ENCODE data around the gene KCNK6.

Gene KCNK6

DNA sequence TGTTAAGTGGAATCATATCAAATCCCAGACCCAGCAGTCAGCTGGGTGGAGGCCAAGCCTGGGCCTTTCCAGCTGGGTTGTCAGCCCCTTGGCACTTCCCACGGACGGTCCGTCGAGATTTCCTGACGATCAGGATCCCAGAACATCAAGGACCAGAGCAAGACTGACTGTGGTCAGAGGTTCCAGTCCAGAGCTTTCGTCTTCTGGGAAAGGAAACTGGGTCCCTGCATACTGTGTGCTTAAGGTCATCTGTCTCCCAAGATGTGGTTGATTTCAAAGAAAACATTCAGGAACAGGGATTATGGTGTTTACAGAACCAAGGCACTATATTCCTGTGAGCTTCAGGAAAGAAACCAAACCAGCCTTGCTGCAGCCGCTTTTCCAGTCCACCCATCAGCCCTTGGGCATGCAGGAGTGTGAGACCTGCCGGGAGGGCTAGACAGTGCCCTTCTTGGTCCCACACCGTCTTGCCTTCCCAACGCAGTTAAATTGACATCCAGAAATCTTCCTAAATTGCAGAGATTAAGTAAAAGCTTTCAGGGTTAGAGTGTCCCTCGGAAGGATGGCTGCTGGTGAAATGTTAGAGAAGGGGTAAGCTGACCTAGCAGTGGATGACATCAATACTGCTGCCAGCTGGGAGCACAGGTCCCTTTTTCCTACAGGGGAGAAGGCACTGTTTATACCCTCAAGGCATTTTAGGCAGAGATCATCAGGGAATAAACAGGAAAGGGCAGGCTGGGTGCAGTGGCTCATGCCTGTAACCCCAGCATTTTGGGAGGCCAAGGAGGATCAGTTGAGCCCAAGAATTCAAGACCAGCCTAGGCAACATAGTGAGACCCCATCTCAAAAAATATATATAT, 20.6 kb upstream of the KCNK6 start:
- no peak for DNase-seq

DNA sequence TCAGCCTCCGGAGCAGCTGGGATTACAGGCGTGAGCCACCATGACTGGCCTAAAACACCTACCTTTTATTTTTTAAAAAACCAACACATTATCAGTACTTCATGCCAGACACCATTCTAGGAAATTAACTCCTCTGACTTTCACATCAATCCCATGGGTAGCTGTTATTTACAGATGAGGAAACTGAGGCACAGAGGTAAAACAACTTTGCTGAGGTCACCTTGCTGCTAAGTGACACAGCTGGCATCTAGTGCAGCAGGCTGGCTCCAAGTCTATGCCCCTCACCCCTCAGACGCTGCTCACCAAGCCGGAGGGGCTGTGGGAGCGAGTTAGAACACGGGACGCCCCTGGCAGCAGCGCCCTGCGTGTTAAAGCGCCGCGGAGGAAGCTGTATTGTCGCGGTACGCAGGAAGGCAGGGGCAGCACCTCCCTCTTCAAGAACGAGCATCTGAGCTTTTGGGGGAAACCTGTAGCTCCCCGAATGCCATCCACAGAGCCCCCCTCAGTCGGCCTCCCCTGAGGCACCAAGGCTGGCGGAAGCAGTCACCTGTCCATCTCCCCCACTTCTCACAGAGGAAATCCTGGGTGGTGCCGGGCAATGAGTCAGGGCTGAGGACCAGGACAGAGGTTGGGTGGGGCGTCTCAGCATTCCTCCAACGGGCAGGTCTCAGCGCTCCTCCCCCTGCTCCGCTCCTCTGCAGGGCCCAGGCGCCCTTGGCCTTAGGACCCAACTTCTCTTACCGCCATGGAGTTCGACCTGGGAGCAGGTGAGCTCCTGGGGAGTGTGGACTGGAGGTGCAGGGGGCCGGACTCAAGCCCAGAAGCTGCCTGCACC, 15.9 kb upstream of the KCNK6 start, which contains the start of gene C19orf33:
Gene C19orf33, plus strand, starts transcription at position 735 of the 835 bp plus-strand sequence. Its CDS starts 11 bp downstream, at position 746.
- no peak for DNase-seq

DNA sequence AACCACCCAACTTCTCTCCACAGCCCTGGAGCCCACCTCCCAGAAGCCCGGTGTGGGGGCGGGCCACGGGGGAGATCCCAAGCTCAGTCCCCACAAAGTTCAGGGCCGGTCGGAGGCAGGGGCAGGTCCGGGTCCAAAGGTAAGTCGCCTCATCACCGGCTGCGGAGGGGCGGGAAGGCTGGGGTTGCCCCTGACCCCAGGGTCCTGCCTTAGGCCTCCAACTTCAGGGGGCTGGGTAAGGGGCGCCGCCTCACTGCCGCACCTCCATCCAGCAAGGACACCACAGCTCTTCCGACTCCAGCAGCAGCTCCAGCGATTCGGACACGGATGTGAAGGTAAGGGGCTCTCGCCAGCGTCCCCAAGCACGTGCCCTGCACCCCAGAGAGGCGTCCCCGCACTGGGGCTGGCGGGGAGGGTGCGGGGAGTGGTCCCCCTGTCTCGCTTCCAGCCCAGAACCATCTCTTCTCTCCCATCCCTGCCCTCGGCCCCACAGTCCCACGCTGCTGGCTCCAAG, 15.2 kb upstream of the KCNK6 start:
- DNase-seq: no peak

DNA sequence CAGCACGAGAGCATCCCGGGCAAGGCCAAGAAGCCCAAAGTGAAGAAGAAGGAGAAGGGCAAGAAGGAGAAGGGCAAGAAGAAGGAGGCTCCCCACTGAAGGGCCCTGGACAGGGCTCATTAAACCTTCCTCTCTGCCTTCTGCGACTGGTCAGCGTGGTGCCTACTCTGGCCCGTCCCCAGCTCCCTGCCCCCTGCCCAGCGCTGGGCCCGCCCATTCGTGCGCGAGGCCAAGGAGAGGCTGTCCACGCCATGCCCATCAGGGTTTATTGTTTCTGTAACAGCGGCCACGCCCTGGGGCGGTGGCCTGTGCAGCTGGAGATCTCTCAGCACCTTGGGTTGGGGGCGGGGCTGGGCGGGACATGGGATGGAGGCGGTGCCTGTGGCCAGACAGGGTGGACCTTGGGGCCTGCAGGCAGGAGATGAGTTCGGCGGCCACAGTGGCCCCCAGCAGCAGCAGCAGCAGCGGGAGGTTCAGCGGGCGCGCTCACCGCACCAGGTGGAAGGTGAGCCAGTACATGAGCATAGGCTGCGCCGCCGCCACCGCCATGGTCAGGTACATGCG, 14.7 kb upstream of the KCNK6 start:
- DNase-seq: no peak

DNA sequence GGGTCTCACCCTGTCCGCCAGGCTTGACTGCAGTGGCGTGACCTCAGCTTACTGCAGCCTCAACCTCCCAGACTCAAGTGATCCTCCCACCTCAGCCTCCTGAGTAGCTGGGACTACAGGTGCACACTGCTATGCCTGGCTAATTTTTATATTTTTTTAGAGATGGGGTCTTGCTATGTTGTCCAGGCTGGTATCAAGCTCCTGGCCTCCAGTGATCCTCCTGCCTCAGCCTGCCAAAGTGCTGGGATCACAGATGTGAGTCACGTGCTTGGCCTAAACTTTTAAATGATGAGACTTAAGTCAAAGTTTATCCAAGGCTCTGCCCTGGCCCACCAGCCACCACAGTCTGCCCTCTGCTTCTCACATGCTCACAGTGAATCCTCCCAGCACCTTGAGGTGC, 13.4 kb upstream of the KCNK6 start:
- no peak for DNase-seq

GRCh38 chr19:38307076-38307475, 12.6 kb upstream of the KCNK6 start:
- DNase-seq: no peak

GRCh38 chr19:38307597-38307996, 12.0 kb upstream of the KCNK6 start:
- DNase-seq: no peak

- no peak for DNase-seq
Measured at GRCh38 chr19:38308006-38308766, 11.5 kb upstream of the KCNK6 start.

- DNase-seq: no peak
Measured at GRCh38 chr19:38308926-38309614, 10.6 kb upstream of the KCNK6 start.

DNA sequence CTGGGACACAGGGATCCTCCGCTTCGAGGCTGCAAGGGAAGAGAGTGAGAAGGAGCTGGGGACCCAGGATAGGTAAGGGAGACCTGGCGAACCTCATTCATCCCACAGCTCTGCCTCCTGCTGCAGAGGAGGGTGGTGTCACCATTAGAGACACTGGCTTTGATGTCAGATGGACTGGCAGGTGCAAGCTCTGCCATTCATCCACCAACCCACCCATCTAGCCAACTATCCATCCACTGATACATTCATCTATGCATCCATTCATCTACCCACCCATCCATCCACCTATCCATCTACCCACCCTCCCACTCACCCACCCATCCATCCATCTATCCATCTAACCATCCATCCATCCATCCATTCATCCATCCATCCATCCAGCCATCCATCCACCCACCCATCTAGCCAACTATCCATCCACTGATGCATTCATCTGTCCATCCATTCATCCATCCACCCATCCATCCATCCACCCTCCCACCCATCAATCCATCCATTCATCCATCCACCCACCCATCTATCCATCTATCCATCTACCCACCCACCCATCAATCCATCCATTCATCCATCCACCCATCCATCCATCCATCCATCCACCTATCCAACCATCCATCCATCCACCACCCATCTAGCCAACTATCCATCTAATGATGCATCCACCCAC, 9.9 kb upstream of the KCNK6 start:
- DNase-seq: no peak

DNA sequence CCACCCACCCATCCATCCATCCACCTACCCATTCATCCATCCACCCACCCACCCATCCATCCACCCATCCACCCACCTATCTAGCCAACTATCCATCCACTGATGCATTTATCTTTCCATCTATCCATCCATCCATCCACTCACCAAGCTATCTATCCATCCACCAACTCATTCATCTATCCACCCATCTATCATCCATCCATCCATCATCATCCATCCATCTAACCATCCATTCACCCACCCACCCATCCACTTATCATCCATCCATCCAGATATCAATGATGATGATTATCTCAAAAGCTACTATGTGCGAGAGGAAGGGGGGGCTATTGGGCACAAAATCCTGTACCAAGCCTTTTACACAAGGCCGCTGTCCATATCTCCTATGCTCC, 9.4 kb upstream of the KCNK6 start:
- DNase-seq: no peak

DNA sequence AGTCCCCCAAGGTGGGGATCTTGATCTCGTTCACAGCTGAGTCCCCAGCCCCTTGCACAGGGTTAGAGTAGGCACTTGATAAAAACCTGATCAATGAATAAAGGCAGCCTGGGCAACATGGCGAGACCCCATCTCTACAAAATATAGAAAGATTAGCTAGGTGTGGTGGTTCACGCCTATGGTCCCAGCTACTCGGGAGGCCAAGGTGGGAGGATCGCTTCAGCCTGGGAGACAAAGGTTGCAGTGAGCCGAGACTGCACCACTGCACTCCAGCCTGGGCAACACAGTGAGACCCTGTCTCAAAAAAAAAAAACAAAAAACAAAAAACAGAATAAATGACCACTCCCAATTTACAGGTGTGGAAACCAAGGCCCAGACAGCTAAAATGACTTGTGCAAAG, 8.7 kb upstream of the KCNK6 start:
- DNase-seq: no peak

DNA sequence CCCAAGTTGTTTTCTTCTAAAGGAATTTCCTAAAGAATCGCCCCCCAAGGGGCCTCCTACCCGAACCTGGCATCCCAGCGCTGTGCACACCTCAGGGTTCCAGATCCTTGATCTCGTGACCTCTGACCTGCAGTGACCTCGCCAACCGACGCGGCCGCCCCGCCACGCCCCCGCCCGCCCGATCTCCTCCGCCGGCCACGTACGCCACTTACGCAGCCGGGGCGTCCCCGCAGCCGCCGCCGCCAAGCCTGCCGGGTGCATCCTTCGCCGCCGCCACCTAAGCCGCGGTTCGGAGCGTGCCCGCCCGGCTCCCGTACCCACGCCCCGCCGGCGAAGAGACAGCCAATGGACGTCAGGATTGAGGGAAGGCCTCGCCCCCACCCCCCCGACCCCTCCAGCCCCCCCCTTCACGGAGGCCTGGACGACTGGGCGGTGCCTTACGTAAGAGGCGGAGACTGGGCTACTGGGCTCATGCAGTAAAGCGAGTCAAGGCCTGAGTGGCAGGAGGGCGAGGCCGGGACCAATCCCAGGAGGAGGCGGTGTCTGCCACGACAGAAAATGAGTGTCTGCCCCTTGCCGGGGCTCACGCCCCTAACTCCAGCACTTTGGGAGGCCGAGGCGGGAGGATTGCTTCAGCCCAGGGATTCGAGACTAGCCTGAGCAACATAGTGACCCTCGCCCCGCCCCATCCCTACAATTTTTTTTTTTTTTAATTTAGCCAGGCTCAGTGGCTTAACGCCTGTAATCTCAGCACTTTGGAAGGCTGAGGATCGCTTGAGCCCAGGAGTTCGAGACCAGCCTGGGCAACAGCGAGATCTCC, 3.8 kb upstream of the KCNK6 start, which contains the start of gene YIF1B:
Gene YIF1B, minus strand, starts transcription at position 291 of the 820 bp plus-strand sequence. Its CDS starts 30 bp downstream, at position 261.
- peak; percentile 82 for DNase-seq

GRCh38 chr19:38316477-38317067, 3.1 kb upstream of the KCNK6 start:
- DNase-seq: no peak

- no peak for DNase-seq
Measured at GRCh38 chr19:38317104-38317612, 2.5 kb upstream of the KCNK6 start.

- no peak for DNase-seq
Measured at GRCh38 chr19:38318660-38319059, 985 bp upstream of the KCNK6 start.

- DNase-seq: no peak
Measured at GRCh38 chr19:38320969-38321339, 1.3 kb downstream of the KCNK6 start.

DNA sequence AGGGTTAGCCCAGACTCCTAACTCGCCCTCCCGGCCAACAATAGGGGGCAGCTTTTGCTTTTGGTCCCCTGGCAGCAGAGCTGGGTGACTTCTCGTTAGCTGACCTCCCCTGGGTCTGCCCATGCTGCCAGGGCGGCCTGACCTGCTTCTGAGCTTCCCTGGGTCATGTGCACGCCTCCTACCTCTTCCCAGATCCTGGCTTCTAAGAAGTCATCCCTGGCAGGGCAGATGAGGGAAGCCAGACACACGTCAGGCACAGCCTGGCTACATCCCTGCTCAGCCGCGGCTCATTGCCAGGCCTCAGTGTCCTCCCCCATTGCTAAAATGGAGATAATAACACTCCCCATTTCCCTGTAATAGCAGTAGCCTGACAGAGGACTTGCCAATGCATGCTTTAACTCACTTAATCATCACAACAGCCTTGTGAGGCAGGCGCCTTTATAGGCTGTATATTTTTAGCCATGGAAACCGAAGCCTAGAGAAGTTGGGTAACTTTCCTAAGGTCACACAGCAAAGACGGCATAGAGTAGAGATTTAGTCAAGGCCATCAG, 2.1 kb downstream of the KCNK6 start:
- DNase-seq: no peak

DNA sequence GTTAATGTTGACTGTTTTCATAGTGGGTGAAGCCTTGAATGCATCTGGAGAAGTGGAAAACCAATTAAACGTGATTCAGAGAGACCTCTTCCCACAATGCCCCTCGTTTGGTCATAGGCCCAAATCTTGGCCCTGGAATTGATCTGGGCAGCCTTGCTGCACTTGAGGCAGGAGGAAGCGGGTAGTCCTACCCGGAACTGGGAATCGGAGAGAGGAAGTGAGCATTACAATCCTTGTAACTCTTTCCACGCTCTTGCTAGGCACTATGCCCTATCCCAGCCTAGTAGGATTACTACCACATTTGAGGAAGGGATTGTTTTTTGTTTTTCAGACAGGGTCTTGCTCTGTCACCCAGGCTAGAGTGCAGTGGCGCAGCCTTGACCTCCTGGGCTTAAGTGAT, 3.6 kb downstream of the KCNK6 start:
- no peak for DNase-seq

Measured in NCI-H2081 treated with DMSO at 0.1 percent for 48 hours (cell line).